Thyroid gland (tissue), 4 donors: ENCODE results near the gene REPS2. TPM values are rescaled to one million over a fixed set of nuclear protein-coding genes. Genes with fewer than 3 reads are reported as not detected.

Experiments
- DNase-seq, 2 donors: peaks; one replicate each; pipeline ENCODE4 v3.0.0-alpha.2; 2019
- H3K27ac ChIP-seq, 3 donors: fragments of 200-600 bp; sonication (generic); 1 replicate in 2 of 3; 2 replicates in 1 of 3; pipeline ENCODE4 v1.5.1; 2016 to 2019; ENCODE audit warnings: mild to moderate bottlenecking in 1 of 3, moderate library complexity in 1 of 3
- H3K27me3 ChIP-seq: fragments of 200-600 bp; sonication (generic); one replicate; pipeline ENCODE4 v1.5.1; 2019
- H3K36me3 ChIP-seq, 2 donors: fragments of 200-600 bp; sonication (generic); one replicate each; pipeline ENCODE4 v1.5.1; 2016 to 2019
- H3K4me1 ChIP-seq, 2 donors: fragments of 200-600 bp; sonication (generic); one replicate each; pipeline ENCODE4 v1.5.1; 2017 to 2019
- H3K4me3 ChIP-seq, 3 donors: fragments of 200-600 bp; sonication (generic); replicated peaks in 1 of 3; 1 replicate in 2 of 3; 2 replicates in 1 of 3; pipeline ENCODE4 v1.5.1; 2016; ENCODE audit warnings: mild to moderate bottlenecking in 1 of 3
- H3K9me3 ChIP-seq: fragments of 200-600 bp; sonication (generic); one replicate; pipeline ENCODE4 v1.5.1; 2017
- POLR2A ChIP-seq, 2 donors: fragments of 450-650 bp; IDR thresholded peaks; one replicate each; pipeline ENCODE4 v1.6.1; 2017; ENCODE audit warnings: antibody characterized with exemption in 2 of 2, mild to moderate bottlenecking in 2 of 2, moderate library complexity in 1 of 2
- WGBS, 2 donors: methylation state at CpG; one replicate each; pipeline ENCODE4 v1.1.5; 2017; 5-methylcytosine and 5-hydroxymethylcytosine counted together
- intact Hi-C: fragments of 100-400 bp; cut with DNase I; formaldehyde crosslinking; loops from one replicate; pipeline ENCODE4 v1.15.1; 2023
- total RNA-seq, 4 donors: library from RNA; depleted of rRNA; stranded (reverse); fragments of >200 nt; gene quantifications; one replicate each; pipeline ENCODE4 v1.2.3, GENCODE V29; 2016
- TF ChIP-seq, protein P1 (sequence below), 6 experiments: fragments of 200-600 bp in 3 of 6; fragments of 450-650 bp in 3 of 6; sonication (generic) in 3 of 6; IDR thresholded peaks; one replicate each; pipeline ENCODE4 v1.5.1; 2016 to 2019; ENCODE audit warnings: antibody characterized with exemption in 6 of 6, mild to moderate bottlenecking in 2 of 6, inconsistent platforms in 1 of 6, moderate library complexity in 1 of 6

The REPS2 gene
- total RNA-seq, 4 donors from 2014 or later, result 6.7 to 14.5 (median 8.8) TPM

DNA sequence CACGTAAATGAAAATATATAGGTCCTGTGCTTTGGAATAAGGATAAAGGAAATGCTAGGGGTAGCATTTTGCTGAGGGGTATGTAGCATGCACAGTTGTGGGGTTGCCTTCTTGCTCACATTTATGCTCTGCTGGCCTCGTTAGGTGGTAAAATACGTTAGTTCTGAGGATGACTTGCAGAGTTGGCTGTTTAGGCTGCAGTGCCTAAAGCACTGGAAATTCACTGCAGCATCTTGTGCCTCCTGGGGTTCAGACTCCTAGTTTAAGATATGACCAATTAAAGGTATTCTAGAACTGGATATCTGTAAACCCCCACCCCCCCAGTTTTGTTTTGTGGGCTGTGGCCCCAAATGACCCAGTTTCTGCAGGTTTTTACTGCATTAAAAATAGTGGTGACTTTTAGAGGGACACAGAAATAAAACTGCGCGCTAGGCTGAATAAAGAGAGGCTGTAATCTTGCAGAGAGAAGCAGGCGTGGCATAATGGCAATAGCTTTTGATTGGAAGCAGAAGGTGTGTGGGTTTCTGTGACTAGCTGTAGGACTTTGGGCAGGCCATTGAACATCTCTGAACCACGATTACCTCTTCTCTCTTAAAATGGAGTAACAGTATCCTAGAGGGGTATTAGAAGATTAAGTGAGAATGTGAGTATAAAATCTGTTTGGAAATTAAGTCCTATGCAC, 79.3 kb downstream of the REPS2 start:
- no peaks in the 10 kb centered on the region for H3K27me3 ChIP-seq
- no peaks in the 10 kb centered on the region for H3K4me1 ChIP-seq
- WGBS, 2 donors, result 88 to 93% methylated on average over 7 of the region's 7 CpGs
- intact Hi-C loops, result no loop called here
- H3K9me3 ChIP-seq, result no peaks in the 10 kb centered on the region
- TF ChIP-seq POLR2A (IDR thresholded peaks at IDR 0.05), result no peak
- TF ChIP-seq, protein P1, sequence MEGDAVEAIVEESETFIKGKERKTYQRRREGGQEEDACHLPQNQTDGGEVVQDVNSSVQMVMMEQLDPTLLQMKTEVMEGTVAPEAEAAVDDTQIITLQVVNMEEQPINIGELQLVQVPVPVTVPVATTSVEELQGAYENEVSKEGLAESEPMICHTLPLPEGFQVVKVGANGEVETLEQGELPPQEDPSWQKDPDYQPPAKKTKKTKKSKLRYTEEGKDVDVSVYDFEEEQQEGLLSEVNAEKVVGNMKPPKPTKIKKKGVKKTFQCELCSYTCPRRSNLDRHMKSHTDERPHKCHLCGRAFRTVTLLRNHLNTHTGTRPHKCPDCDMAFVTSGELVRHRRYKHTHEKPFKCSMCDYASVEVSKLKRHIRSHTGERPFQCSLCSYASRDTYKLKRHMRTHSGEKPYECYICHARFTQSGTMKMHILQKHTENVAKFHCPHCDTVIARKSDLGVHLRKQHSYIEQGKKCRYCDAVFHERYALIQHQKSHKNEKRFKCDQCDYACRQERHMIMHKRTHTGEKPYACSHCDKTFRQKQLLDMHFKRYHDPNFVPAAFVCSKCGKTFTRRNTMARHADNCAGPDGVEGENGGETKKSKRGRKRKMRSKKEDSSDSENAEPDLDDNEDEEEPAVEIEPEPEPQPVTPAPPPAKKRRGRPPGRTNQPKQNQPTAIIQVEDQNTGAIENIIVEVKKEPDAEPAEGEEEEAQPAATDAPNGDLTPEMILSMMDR (IDR thresholded peaks at IDR 0.05), result no peak
- H3K4me3 ChIP-seq, result no peak overlapping the region
- no peak for DNase-seq
- no peaks in the 10 kb centered on the region for H3K36me3 ChIP-seq
- no peak overlapping the region for H3K27ac ChIP-seq

DNA sequence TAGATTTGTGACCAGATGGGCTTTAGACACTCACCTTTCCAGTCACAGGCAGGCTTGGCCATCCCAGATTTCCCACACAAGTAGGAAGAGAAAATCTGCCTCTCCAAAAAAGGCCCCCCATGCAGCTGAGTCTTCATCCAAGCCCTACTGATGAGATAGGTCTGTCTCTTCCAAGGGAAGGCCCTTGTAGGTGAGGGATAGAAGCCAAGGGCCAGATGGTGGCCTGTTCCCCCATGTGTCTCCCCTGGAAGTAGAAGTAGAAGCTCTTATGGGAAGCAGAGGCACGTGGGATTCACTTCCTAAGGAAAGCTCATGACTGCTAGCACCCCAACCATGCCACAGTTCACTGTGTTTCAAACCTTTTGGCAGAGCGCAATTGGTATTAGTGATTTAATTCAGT, 81.5 kb downstream of the REPS2 start:
- no peak overlapping the region for H3K4me3 ChIP-seq
- TF ChIP-seq, protein P1 (IDR thresholded peaks at IDR 0.05), result no peak
- no peak for TF ChIP-seq POLR2A (IDR thresholded peaks at IDR 0.05)
- H3K36me3 ChIP-seq, result no peaks in the 10 kb centered on the region
- intact Hi-C loops, result no loop called here
- no peaks in the 10 kb centered on the region for H3K27me3 ChIP-seq
- H3K4me1 ChIP-seq, result no peaks in the 10 kb centered on the region
- H3K27ac ChIP-seq, result no peak overlapping the region
- DNase-seq, result no peak
- 100% methylated on average over 1 to 2 of the region's 2 CpGs for WGBS, 2 donors
- H3K9me3 ChIP-seq, result no peaks in the 10 kb centered on the region

DNA sequence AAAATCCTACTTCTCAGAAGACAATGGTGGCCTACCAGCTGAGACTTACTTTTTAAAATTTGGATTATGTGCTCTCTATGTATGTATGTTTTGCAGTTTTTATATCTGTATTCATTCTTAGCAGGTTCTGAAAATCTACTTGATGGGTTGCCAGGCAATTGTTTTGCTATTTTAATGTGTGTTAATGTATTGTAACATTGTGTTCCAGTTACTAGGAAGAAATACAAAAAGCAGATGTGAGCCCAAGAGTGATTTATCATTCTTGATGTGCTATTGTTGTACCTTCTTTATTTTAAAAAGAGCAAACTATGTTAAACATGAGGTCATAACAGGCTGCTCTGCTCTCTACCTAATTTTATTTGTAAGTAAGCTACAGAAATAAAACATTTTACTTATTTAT, 81.9 kb downstream of the REPS2 start:
- Histone ChIP-seq H3K4me1 (no peaks in the 10 kb centered on the region), H3K9me3 (no peaks in the 10 kb centered on the region), H3K27me3 (no peaks in the 10 kb centered on the region), H3K4me3 (no peak overlapping the region), H3K36me3 (no peaks in the 10 kb centered on the region), H3K27ac (no peak overlapping the region)
- no peak for DNase-seq
- intact Hi-C loops, result no loop called here
- no peak for TF ChIP-seq POLR2A (IDR thresholded peaks at IDR 0.05)
- TF ChIP-seq, protein P1 (IDR thresholded peaks at IDR 0.05), result no peak

DNA sequence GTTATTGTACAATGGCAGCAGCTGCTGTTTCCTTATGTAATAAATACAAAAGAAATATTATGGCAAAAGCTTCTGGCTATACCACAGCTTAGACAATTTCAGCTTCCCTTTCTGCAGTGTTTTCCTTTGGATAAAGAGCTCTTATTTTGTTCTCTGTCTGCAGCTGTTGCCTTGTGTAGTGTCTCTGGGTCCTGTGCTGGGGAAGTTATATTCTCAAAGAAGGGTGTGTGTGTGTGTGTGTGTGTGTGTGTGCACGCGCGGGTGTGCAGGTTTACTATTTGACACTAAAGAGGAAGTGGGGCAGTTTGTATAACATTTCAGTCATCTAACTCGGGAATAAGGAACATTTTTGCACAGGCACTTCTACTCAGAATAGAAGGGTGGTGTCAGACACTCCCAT, 83.6 kb downstream of the REPS2 start:
- Histone ChIP-seq H3K4me3 (no peak overlapping the region), H3K27ac (no peak overlapping the region), H3K4me1 (no peaks in the 10 kb centered on the region), H3K27me3 (no peaks in the 10 kb centered on the region), H3K9me3 (no peaks in the 10 kb centered on the region), H3K36me3 (no peaks in the 10 kb centered on the region)
- no peak for DNase-seq
- intact Hi-C loops, result no loop called here
- 69 to 80% methylated on average over 4 of the region's 4 CpGs for WGBS, 2 donors
- no peak for TF ChIP-seq POLR2A (IDR thresholded peaks at IDR 0.05)
- TF ChIP-seq, protein P1 (IDR thresholded peaks at IDR 0.05), result no peak

DNA sequence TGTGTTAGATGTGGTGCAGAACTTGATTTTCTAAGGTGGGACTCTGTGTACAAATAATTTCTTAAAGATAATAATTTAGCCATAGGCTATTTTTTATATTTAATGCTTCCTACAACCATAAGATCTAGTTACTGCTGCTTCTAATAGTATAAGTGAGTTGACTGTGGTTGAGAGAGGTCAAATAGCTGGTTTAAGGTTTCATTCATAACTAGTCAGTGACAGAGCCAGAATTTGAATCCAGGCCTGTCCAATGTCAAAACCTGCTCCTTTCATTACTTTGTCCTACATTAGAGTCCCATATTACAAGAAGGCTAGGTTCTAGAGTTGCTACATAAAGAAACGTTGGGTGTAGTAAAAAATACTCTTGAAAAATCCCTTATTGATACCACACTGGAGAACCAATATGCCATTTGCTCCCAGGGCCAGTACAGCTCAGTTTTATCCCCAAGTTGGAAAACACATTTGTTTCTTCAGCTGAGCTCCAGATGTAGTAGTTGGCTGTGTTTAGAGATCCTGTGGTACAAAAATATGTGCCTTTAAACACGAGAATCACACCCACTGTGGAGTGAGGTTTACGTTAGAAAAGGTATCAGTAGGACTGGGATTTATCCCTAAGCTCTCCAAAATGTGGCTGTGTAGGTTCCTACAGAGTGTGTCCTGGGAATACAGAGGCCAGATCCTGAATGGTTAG, 84.3 kb downstream of the REPS2 start:
- no peaks in the 10 kb centered on the region for H3K36me3 ChIP-seq
- intact Hi-C loops, result no loop called here
- H3K9me3 ChIP-seq, result no peaks in the 10 kb centered on the region
- H3K27me3 ChIP-seq, result no peaks in the 10 kb centered on the region
- no peak overlapping the region for H3K4me3 ChIP-seq
- TF ChIP-seq POLR2A (IDR thresholded peaks at IDR 0.05), result no peak
- TF ChIP-seq, protein P1 (IDR thresholded peaks at IDR 0.05), result no peak
- no peak for DNase-seq
- H3K4me1 ChIP-seq, result no peaks in the 10 kb centered on the region
- no peak overlapping the region for H3K27ac ChIP-seq
- whole genome bisulfite sequencing, 2 donors, result 78 to 81% methylated on average over 3 of the region's 3 CpGs
